ENCODE data around the gene LRRC41. TPM values are rescaled to one million over a fixed set of nuclear protein-coding genes. Genes with fewer than 3 reads are reported as not detected.
"Not testable (repeated sequence)": the region's sequence is repeated elsewhere in the genome, so short reads cannot be mapped to it uniquely, and the experiment has no call there.

LRRC41 gene
- polyA plus RNA-seq, 1 donor from 2014 or later, result 52.9 TPM

DNA sequence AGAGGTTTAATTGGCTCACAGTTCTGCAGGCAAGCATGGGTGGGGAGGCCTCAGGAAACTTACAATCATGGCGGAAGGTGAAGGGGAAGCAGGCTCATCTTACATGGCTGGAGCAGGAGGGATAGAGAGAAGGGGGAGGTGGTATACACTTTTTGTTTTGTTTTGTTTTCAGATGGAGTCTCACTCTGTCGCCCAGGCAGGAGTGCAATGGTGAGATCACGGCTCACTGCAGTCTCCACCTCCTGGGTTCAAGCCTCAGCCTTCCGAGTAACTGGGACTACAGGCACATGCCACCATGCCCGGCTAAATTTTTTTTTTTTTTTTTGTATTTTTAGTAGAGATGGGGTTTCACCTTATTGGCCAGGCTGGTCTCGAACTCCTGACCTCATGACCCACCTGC is 18.8 kb upstream of the LRRC41 start:
- not testable (repeated sequence) for H3K27ac ChIP-seq (ENCODE audit: low read length); H3K9me3 ChIP-seq (ENCODE audit: low read length); H3K79me2 ChIP-seq (replicated peaks; ENCODE audit: insufficient read depth, low read length); H3K36me3 ChIP-seq (ENCODE audit: insufficient read depth, low read length); H3K9ac ChIP-seq (ENCODE audit: low read length); H2AFZ ChIP-seq (ENCODE audit: low read depth, low read length); H3F3A ChIP-seq (ENCODE audit: insufficient read depth, low read length, poor library complexity, severe bottlenecking); H3K4me2 ChIP-seq (ENCODE audit: low read length); H3K9me2 ChIP-seq (ENCODE audit: insufficient read depth, low read length); H3K4me3 ChIP-seq (ENCODE audit: low read length); H4K20me1 ChIP-seq (ENCODE audit: insufficient read depth); H3K27me3 ChIP-seq (ENCODE audit: insufficient read depth, low read depth, low read length)

DNA sequence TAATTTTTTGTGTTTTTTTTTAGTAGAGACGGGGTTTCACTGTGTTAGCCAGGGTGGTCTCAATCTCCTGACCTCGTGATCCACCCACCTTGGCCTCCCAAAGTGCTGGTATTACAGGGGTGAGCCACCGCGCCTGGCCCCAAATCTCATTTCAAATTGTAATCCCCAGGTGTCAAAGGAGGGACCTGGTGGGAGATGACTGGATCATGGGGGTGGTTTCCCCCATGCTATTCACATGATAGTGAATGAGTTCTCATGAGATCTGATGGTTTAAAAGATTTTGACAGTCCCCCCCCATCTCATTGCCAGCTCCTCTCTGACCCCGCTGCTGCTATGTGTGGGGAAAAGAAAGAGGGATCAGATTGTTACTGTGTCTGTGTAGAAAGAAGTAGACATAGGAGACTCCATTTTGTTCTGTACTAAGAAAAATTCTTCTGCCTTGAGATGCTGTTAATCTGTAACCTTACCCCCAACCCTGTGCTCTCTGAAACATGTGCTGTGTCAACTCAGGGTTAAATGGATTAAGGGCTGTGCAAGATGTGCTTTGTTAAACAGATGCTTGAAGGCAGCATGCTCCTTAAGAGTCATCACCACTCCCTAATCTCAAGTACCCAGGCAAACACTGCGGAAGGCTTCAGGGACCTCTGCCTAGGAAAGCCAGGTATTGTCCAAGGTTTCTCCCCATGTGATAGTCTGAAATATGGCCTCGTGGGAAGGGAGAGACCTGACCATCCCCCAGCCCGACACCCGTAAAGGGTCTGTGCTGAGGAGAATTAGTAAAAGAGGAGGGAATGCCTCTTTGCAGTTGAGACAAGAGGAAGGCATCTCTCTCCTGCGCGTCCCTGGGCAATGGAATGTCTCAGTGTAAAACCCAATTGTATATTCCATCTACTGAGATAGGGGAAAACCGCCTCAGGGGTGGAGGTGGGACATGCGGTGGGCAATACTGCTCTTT is 16.8 kb upstream of the LRRC41 start:
- not testable (repeated sequence) for H3K4me3 ChIP-seq (ENCODE audit: low read length); H3K9me2 ChIP-seq (ENCODE audit: insufficient read depth, low read length); H3K27ac ChIP-seq (ENCODE audit: low read length); H2AFZ ChIP-seq (ENCODE audit: low read depth, low read length); H3K27me3 ChIP-seq (ENCODE audit: insufficient read depth, low read depth, low read length); H3K4me2 ChIP-seq (ENCODE audit: low read length); H3K9ac ChIP-seq (ENCODE audit: low read length); H3F3A ChIP-seq (ENCODE audit: insufficient read depth, low read length, poor library complexity, severe bottlenecking); H4K20me1 ChIP-seq (ENCODE audit: insufficient read depth); H3K9me3 ChIP-seq (ENCODE audit: low read length); H3K36me3 ChIP-seq (ENCODE audit: insufficient read depth, low read length); H3K79me2 ChIP-seq (replicated peaks; ENCODE audit: insufficient read depth, low read length)

- H3K27ac ChIP-seq (ENCODE audit: low read length); H3K36me3 ChIP-seq (ENCODE audit: insufficient read depth, low read length); H3K79me2 ChIP-seq (replicated peaks; ENCODE audit: insufficient read depth, low read length); H2AFZ ChIP-seq (ENCODE audit: low read depth, low read length); H3K4me2 ChIP-seq (ENCODE audit: low read length); H3K9me3 ChIP-seq (ENCODE audit: low read length); H3K9me2 ChIP-seq (ENCODE audit: insufficient read depth, low read length); H4K20me1 ChIP-seq (ENCODE audit: insufficient read depth); H3K9ac ChIP-seq (ENCODE audit: low read length); H3K27me3 ChIP-seq (ENCODE audit: insufficient read depth, low read depth, low read length); H3K4me3 ChIP-seq (ENCODE audit: low read length); H3F3A ChIP-seq (ENCODE audit: insufficient read depth, low read length, poor library complexity, severe bottlenecking): not testable (repeated sequence)
These were observed 15.9 kb upstream of the LRRC41 start for GRCh38 chr1:46319301-46319700.

DNA sequence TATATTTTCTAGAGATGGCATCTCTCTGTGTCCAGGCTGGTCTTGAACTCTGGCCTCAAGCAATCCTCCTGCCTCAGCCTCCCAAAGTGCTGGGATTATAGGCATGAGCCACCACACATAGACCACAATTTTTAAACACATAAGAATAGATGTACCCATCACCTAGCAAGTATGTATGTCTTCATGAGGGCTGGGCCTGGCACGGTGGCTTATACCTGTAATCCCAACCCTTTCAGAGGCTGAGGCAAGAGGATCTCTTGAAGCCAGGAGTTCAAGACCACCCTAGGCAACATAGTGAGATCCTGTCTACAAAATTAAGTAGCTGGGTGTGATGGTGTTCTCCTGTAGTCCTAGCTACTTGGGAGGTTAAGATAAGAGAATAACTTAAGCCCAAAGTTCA is 13.9 kb upstream of the LRRC41 start:
- H3K27ac ChIP-seq (ENCODE audit: low read length), result no peak overlapping the region
- no peaks in the 10 kb centered on the region for H4K20me1 ChIP-seq (ENCODE audit: insufficient read depth)
- no peaks in the 10 kb centered on the region for H3F3A ChIP-seq (ENCODE audit: insufficient read depth, low read length, poor library complexity, severe bottlenecking)
- TF ChIP-seq, protein P1, sequence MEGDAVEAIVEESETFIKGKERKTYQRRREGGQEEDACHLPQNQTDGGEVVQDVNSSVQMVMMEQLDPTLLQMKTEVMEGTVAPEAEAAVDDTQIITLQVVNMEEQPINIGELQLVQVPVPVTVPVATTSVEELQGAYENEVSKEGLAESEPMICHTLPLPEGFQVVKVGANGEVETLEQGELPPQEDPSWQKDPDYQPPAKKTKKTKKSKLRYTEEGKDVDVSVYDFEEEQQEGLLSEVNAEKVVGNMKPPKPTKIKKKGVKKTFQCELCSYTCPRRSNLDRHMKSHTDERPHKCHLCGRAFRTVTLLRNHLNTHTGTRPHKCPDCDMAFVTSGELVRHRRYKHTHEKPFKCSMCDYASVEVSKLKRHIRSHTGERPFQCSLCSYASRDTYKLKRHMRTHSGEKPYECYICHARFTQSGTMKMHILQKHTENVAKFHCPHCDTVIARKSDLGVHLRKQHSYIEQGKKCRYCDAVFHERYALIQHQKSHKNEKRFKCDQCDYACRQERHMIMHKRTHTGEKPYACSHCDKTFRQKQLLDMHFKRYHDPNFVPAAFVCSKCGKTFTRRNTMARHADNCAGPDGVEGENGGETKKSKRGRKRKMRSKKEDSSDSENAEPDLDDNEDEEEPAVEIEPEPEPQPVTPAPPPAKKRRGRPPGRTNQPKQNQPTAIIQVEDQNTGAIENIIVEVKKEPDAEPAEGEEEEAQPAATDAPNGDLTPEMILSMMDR (IDR thresholded peaks at IDR 0.05; ENCODE audit: poor library complexity, severe bottlenecking), result no peak
- TF ChIP-seq POLR2AphosphoS5 (IDR thresholded peaks at IDR 0.05) (no peak), TAF1 (IDR thresholded peaks at IDR 0.05; ENCODE audit: low read depth) (no peak), MXI1 (conservative IDR thresholded peaks at IDR 0.05; ENCODE audit: poor library complexity, severe bottlenecking) (no peak), SMC3 (conservative IDR thresholded peaks at IDR 0.05; ENCODE audit: poor library complexity) (no peak), EP300 (conservative IDR thresholded peaks at IDR 0.05; ENCODE audit: poor library complexity, severe bottlenecking) (no peak), RAD21 (conservative IDR thresholded peaks at IDR 0.05) (no peak), EZH2 (IDR thresholded peaks at IDR 0.05; ENCODE audit: borderline replicate concordance, insufficient read depth, low read length, poor library complexity, severe bottlenecking) (no peak)
- TF ChIP-seq, protein P2, sequence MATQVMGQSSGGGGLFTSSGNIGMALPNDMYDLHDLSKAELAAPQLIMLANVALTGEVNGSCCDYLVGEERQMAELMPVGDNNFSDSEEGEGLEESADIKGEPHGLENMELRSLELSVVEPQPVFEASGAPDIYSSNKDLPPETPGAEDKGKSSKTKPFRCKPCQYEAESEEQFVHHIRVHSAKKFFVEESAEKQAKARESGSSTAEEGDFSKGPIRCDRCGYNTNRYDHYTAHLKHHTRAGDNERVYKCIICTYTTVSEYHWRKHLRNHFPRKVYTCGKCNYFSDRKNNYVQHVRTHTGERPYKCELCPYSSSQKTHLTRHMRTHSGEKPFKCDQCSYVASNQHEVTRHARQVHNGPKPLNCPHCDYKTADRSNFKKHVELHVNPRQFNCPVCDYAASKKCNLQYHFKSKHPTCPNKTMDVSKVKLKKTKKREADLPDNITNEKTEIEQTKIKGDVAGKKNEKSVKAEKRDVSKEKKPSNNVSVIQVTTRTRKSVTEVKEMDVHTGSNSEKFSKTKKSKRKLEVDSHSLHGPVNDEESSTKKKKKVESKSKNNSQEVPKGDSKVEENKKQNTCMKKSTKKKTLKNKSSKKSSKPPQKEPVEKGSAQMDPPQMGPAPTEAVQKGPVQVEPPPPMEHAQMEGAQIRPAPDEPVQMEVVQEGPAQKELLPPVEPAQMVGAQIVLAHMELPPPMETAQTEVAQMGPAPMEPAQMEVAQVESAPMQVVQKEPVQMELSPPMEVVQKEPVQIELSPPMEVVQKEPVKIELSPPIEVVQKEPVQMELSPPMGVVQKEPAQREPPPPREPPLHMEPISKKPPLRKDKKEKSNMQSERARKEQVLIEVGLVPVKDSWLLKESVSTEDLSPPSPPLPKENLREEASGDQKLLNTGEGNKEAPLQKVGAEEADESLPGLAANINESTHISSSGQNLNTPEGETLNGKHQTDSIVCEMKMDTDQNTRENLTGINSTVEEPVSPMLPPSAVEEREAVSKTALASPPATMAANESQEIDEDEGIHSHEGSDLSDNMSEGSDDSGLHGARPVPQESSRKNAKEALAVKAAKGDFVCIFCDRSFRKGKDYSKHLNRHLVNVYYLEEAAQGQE (IDR thresholded peaks at IDR 0.05; ENCODE audit: borderline replicate concordance), result no peak
- no peaks in the 10 kb centered on the region for H3K27me3 ChIP-seq (ENCODE audit: insufficient read depth, low read depth, low read length)
- H2AFZ ChIP-seq (ENCODE audit: low read depth, low read length), result no peak overlapping the region
- H3K36me3 ChIP-seq (ENCODE audit: insufficient read depth, low read length), result no peaks in the 10 kb centered on the region
- no peak overlapping the region for H3K4me2 ChIP-seq (ENCODE audit: low read length)
- H3K79me2 ChIP-seq (replicated peaks; ENCODE audit: insufficient read depth, low read length), result no peaks in the 10 kb centered on the region
- H3K4me3 ChIP-seq (ENCODE audit: low read length), result no peak overlapping the region
- H3K9me3 ChIP-seq (ENCODE audit: low read length), result no peaks in the 10 kb centered on the region
- H3K9ac ChIP-seq (ENCODE audit: low read length), result no peak overlapping the region
- no peaks in the 10 kb centered on the region for H3K9me2 ChIP-seq (ENCODE audit: insufficient read depth, low read length)

Data from neural cell (in vitro differentiated cells).